Cardiac ventricle fibroblast (primary cell): ENCODE results near the gene RABEPK. TPM values are rescaled to one million over a fixed set of nuclear protein-coding genes. Genes with fewer than 3 reads are reported as not detected.

Experiments used
- total RNA-seq: library from RNA; depleted of rRNA; stranded (reverse); fragments of >200 nt; gene quantifications from 2 replicates; pipeline ENCODE4 v1.2.3, GENCODE V29; 2015

The RABEPK gene
- 17.7 and 22.5 TPM in 2 replicates for total RNA-seq

GRCh38 chr9:125200216-125201047 is at the start of gene RABEPK:
RABEPK (plus strand) TSS chr9:125200542; CDS start chr9:125203014, 2,472 bp downstream.

GRCh38 chr9:125189361-125190289 is 10.7 kb upstream of the RABEPK start, which contains the start of gene PPP6C:
PPP6C (minus strand) TSS chr9:125189803; CDS start chr9:125189718, 85 bp downstream.

GRCh38 chr9:125241000-125241862 is 40.9 kb downstream of the RABEPK start, which contains the start of gene HSPA5:
HSPA5 (minus strand) TSS chr9:125241343; CDS start chr9:125241126, 217 bp downstream.

DNA sequence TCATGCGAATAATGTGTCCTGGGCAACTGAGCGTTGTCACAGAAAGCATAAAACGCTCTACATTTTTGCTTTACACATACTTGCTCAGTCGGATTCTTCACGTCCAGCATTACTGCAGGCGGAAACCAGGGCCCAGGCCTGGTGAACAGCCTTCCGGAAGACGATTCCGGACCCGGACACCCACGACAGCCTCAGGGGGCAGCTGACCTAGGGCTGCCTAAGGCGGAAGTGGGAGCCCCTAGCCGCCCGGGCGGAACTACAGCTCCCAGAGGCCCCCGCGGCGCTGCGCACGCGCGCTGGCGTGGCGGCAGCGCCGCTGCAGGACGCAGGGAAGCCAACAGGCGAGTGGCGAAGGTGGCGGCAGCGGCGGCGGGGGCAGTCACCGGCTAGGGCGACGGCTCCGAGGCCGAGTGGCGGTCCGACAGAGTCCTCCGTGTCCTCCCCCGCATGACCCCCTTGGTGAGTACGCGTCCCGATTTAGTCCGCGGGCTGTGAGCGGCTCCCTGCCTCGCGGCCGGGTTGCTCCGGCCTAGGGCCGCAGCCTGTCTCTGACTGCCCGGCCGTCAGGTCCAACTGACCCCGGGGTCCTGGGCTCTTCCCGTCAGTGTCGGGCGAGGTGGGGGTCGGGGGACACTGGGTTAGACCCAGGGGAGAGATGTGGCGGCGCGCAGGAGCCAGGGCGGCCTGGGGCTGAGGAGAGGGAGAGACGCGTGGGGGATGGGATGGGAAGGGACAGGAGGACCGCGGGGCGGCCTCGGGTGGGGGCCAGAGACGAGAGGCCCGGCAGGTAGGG is 61.4 kb downstream of the RABEPK start, which contains the start of gene GAPVD1:
Gene GAPVD1 (plus strand): TSS at position 326 of the 793 bp plus-strand sequence. CDS start 37,096 bp downstream, outside the sequence.

Other genes with a start within 250 kb of the RABEPK start
- 4.1 and 4.5 TPM in 2 replicates for gene SCAI, start 57.0 kb upstream of the RABEPK start, total RNA-seq
- 17.3 and 21.2 TPM in 2 replicates for gene PPP6C, start 10.7 kb upstream of the RABEPK start, total RNA-seq
- gene HSPA5, start 40.8 kb downstream of the RABEPK start, total RNA-seq = 296 and 314 TPM in 2 replicates
- 26.0 and 29.6 TPM in 2 replicates for gene GAPVD1, start 61.3 kb downstream of the RABEPK start, total RNA-seq